Prostate gland (tissue), 2 donors: ENCODE measurements around the gene DAPP1. TPM values are rescaled to one million over a fixed set of nuclear protein-coding genes. Genes with fewer than 3 reads are reported as not detected.

ENCODE experiments used
- DNase-seq: peaks from one replicate; pipeline ENCODE4 v3.0.0-alpha.2; 2019; ENCODE audit warnings: low spot score
- H3K27ac ChIP-seq, 2 donors: fragments of 200-600 bp; sonication (generic); 2 replicates each; pipeline ENCODE4 v1.5.1; 2017 to 2019
- H3K27me3 ChIP-seq: fragments of 200-600 bp; sonication (generic); replicated peaks from 2 replicates; pipeline ENCODE4 v1.5.1; 2019; ENCODE audit not compliant: insufficient read depth
- H3K36me3 ChIP-seq, 2 donors: fragments of 200-600 bp; sonication (generic); 1 replicate in 1 of 2; 2 replicates in 1 of 2; pipeline versions ENCODE4 v1.5.1 to v1.8.1; 2017 to 2019
- H3K4me1 ChIP-seq: fragments of 200-600 bp; sonication (generic); replicated peaks from 2 replicates; pipeline ENCODE4 v1.5.1; 2019
- H3K4me3 ChIP-seq, 2 donors: fragments of 200-600 bp; sonication (generic); 2 replicates each; pipeline ENCODE4 v1.5.1; 2017 to 2019
- H3K9me3 ChIP-seq: fragments of 200-600 bp; sonication (generic); 2 replicates; pipeline ENCODE4 v1.5.1; 2017
- CTCF ChIP-seq, 4 experiments: fragments of 200-600 bp in 2 of 4; fragments of 450-650 bp in 2 of 4; sonication (generic) in 2 of 4; IDR thresholded peaks; 1 replicate in 3 of 4; 2 replicates in 1 of 4; pipeline ENCODE4 v1.5.1; 2016 to 2019; ENCODE audit warnings: antibody characterized with exemption in 4 of 4, mild to moderate bottlenecking in 2 of 4, moderate library complexity in 2 of 4
- POLR2A ChIP-seq: fragments of 450-650 bp; IDR thresholded peaks from one replicate; pipeline ENCODE4 v1.6.1; 2016; ENCODE audit warnings: antibody characterized with exemption, mild to moderate bottlenecking
- POLR2AphosphoS5 ChIP-seq: sonication (generic); formaldehyde crosslinking; IDR thresholded peaks from one replicate; pipeline ENCODE4 v1.6.1; 2017; ENCODE audit warnings: antibody characterized with exemption
- WGBS: methylation state at CpG from one replicate; pipeline ENCODE4 v1.1.5; 2018; 5-methylcytosine and 5-hydroxymethylcytosine counted together
- intact Hi-C: fragments of 100-400 bp; cut with DNase I; formaldehyde crosslinking; loops from one replicate; pipeline ENCODE4 v1.14.2; 2022
- total RNA-seq, 2 donors: library from RNA; depleted of rRNA; stranded (reverse); fragments of >200 nt; gene quantifications; one replicate each; pipeline ENCODE4 v1.1.0, GENCODE V29; 2016

DAPP1 gene
- total RNA-seq, 2 donors from 2014 or later = 1.1 to 2.0 TPM

DNA sequence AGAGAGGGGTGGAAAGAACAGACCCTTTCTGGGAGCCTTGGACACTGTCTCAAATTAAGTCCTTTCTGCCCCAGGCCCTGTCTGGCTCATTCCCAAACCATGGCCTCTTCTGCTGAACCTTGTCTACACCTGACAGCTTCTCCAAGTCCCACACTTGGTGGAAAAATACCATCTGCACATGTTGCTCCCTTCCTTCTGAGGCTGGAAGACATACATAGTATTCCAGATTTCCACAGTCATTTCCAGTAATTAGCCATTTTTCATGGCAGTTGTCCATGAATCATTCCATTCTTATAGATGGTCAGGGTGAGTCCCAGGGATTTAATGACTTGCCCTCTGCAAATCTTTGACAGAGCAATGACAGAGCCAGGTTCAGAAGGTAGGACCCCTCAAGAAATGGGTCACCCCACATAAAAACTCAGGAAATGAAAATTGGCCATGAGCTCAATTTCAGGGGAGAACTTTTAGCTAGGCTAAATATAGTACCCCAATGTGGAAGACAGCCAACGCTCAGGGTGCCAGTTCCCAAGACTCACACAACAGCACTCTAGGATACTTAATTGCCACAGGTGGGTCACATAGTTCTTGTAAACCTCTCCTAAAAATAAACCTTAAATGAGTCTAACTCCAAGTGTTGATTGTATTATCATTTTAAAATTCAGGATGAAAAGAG is 16.2 kb upstream of the DAPP1 start:
- 79% methylated on average over 1 of the region's 1 CpG for WGBS
- H3K9me3 ChIP-seq = no peaks in the 10 kb centered on the region
- H3K4me1 ChIP-seq = no peaks in the 10 kb centered on the region
- no peaks in the 10 kb centered on the region for H3K36me3 ChIP-seq
- intact Hi-C loops = loop anchor here (10.0 kb wide), 2 partner anchors 64 to 236 kb away; partner anchors contain the start of gene TRMT10A
- no peak overlapping the region for H3K4me3 ChIP-seq
- TF ChIP-seq POLR2A (no peak), POLR2AphosphoS5 (no peak), CTCF (IDR thresholded peaks at IDR 0.05) (no peak)
- no peak overlapping the region for H3K27ac ChIP-seq
- no peaks in the 10 kb centered on the region for H3K27me3 ChIP-seq
- no peak for DNase-seq

DNA sequence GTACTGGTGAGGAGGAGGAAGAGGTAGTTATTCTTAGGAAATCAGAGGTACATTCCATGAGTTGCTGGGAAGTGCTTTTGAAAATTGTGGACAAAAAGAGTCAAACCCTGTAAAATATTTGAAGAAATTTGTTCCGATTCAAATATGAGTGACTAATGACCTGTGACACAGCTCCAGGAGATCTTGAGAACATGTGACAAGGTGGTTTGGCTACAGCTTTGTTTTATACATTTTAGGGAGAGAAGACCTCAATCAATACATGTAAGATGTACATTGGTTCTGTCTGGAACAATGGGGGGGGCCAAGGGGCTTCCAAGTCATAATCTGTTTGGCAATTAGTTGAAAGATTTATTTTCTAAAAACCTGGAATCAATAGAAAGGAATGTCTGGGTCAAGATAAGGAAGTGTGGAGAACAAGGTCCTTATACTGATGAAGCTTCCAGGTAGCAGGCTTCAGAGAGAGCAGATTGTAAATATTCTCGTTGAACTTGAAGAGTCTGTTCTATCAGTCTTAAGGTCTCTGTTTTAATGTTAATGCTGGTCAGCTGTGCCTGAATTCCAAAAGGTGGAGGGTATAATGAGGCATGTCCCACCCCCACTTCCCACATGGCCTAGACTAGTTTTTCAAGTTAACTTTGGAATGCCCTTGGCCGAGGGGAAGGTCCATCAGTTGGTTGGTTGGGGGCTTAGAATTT is 15.5 kb upstream of the DAPP1 start:
- H3K27me3 ChIP-seq = no peaks in the 10 kb centered on the region
- DNase-seq = no peak
- H3K4me3 ChIP-seq = no peak overlapping the region
- H3K36me3 ChIP-seq = no peaks in the 10 kb centered on the region
- intact Hi-C loops = loop anchor here (10.0 kb wide), 2 partner anchors 64 to 236 kb away; partner anchors contain the start of gene TRMT10A
- H3K27ac ChIP-seq = no peak overlapping the region
- no peaks in the 10 kb centered on the region for H3K4me1 ChIP-seq
- no peak for TF ChIP-seq POLR2A
- TF ChIP-seq POLR2AphosphoS5 = no peak
- TF ChIP-seq CTCF (IDR thresholded peaks at IDR 0.05) = no peak
- WGBS = 71% methylated on average over 3 of the region's 3 CpGs
- no peaks in the 10 kb centered on the region for H3K9me3 ChIP-seq

- no peak overlapping the region for H3K4me3 ChIP-seq
- H3K9me3 ChIP-seq = no peaks in the 10 kb centered on the region
- intact Hi-C loops = loop anchor here (10.0 kb wide), 2 partner anchors 61 to 239 kb away; partner anchors contain the start of gene TRMT10A
- H3K27ac ChIP-seq = no peak overlapping the region
- DNase-seq = no peak
- no peaks in the 10 kb centered on the region for H3K36me3 ChIP-seq
- H3K4me1 ChIP-seq = no peaks in the 10 kb centered on the region
- no peaks in the 10 kb centered on the region for H3K27me3 ChIP-seq
- TF ChIP-seq POLR2A (no peak), POLR2AphosphoS5 (no peak), CTCF (IDR thresholded peaks at IDR 0.05) (no peak)
- WGBS = 22% methylated on average over 4 of the region's 4 CpGs
Observed at GRCh38 chr4:99803566-99804101, 13.0 kb upstream of the DAPP1 start.

DNA sequence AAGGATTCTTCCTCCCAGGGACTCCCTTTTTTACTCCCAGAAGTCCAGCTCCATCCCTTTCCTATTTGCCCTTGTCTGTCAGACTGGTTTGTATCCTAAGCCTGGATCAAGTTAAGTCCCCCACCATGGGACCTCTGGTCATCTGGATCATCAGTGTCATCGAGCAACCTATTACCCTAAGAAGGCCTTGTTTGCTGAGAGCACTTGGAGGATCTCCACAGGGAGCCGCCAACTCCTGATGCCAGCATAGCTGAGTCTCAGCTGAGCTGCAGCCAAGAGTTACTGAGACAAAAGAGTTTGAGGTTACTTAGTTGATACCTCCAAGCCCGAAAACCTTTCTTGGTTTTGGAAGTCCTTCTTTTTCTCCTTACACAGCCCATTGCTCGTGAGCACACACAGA is 10.1 kb upstream of the DAPP1 start:
- 71% methylated on average over 4 of the region's 4 CpGs for WGBS

More for the DNA sequence above, 10.1 kb upstream of the DAPP1 start:
- DNase-seq = no peak
- Histone ChIP-seq H3K4me1 (no peaks in the 10 kb centered on the region), H3K27me3 (no peaks in the 10 kb centered on the region), H3K36me3 (no peaks in the 10 kb centered on the region), H3K4me3 (no peak overlapping the region), H3K27ac (no peak overlapping the region), H3K9me3 (no peaks in the 10 kb centered on the region)
- intact Hi-C loops = loop anchor here (10.0 kb wide), 2 partner anchors 58 to 242 kb away; partner anchors contain the start of gene TRMT10A
- TF ChIP-seq POLR2A (no peak), CTCF (IDR thresholded peaks at IDR 0.05) (no peak), POLR2AphosphoS5 (no peak)
